Peyer's patch (tissue), 4 donors: ENCODE data around the gene FAM185A.

Experiments
- POLR2A ChIP-seq, 2 donors: fragments of 450-650 bp; IDR thresholded peaks; one replicate each; pipeline ENCODE4 v1.5.1; 2017; ENCODE audit warnings: antibody characterized with exemption in 2 of 2, mild to moderate bottlenecking in 2 of 2, moderate library complexity in 2 of 2
- TF ChIP-seq, protein P1 (sequence below), 6 experiments: fragments of 450-650 bp in 4 of 6; fragments of 200-600 bp in 2 of 6; sonication (generic) in 1 of 6; IDR thresholded peaks; one replicate each; pipeline ENCODE4 v1.5.1; 2017 to 2019; ENCODE audit warnings: antibody characterized with exemption in 6 of 6, mild to moderate bottlenecking in 3 of 6, moderate library complexity in 1 of 6

DNA sequence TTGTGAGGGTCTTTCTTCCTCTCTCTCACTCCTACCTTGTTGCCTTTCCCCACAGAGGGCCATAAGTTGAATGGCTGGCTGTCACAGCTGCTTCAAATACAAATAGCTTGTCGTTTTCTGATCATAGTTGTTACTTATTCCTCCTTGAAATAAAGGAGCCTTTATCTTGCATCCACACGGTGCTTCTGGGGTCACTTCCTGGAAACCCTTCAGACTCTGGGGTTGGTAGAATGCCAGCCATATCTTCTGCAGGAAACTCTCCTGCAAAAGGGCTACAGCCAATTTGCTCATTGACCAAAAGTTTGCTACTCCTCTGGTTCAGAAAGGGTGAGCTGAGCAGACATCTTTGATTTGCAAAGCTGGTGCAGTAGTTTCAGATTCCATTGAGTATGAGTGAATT is 70.4 kb downstream of the FAM185A start:
- no peak for TF ChIP-seq POLR2A (IDR thresholded peaks at IDR 0.05)
- TF ChIP-seq, protein P1, sequence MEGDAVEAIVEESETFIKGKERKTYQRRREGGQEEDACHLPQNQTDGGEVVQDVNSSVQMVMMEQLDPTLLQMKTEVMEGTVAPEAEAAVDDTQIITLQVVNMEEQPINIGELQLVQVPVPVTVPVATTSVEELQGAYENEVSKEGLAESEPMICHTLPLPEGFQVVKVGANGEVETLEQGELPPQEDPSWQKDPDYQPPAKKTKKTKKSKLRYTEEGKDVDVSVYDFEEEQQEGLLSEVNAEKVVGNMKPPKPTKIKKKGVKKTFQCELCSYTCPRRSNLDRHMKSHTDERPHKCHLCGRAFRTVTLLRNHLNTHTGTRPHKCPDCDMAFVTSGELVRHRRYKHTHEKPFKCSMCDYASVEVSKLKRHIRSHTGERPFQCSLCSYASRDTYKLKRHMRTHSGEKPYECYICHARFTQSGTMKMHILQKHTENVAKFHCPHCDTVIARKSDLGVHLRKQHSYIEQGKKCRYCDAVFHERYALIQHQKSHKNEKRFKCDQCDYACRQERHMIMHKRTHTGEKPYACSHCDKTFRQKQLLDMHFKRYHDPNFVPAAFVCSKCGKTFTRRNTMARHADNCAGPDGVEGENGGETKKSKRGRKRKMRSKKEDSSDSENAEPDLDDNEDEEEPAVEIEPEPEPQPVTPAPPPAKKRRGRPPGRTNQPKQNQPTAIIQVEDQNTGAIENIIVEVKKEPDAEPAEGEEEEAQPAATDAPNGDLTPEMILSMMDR (IDR thresholded peaks at IDR 0.05): no peak
